Stimulated activated naive CD8-positive, alpha-beta T cell treated with anti-CD3 and anti-CD28 coated beads, Interleukin-15, Interleukin-2, amounts not matched to agents 100 ng/mL and 50 ng/mL, for 24 hours (primary cell): Measurements from ENCODE around the gene KIF3C.

ENCODE experiments used
- H3K27ac Mint-ChIP-seq: one replicate; pipeline ENCODE4 v1.8.0; 2021; ENCODE audit warnings: mild to moderate bottlenecking, mixed read lengths
- H3K27me3 Mint-ChIP-seq: one replicate; pipeline ENCODE4 v1.8.0; 2021; ENCODE audit warnings: mixed read lengths
- H3K36me3 Mint-ChIP-seq: one replicate; pipeline ENCODE4 v1.8.0; 2021; ENCODE audit warnings: low read depth, mixed read lengths
- H3K4me1 Mint-ChIP-seq: one replicate; pipeline ENCODE4 v1.8.0; 2021; ENCODE audit warnings: low read depth, mixed read lengths
- H3K4me3 Mint-ChIP-seq: one replicate; pipeline ENCODE4 v1.8.0; 2021; ENCODE audit warnings: mild to moderate bottlenecking, mixed read lengths
- H3K9me3 Mint-ChIP-seq: one replicate; pipeline ENCODE4 v1.8.0; 2021; ENCODE audit warnings: mixed read lengths

KIF3C gene

GRCh38 chr2:25895018-25895417, 87.3 kb downstream of the KIF3C start:
- Mint-ChIP-seq H3K36me3 (no peaks in the 10 kb centered on the region), H3K9me3 (no peaks in the 10 kb centered on the region), H3K4me1 (no peaks in the 10 kb centered on the region), H3K27me3 (no peaks in the 10 kb centered on the region), H3K4me3 (no peak overlapping the region), H3K27ac (no peak overlapping the region)

GRCh38 chr2:25894135-25894830, 88.0 kb downstream of the KIF3C start:
- Mint-ChIP-seq H3K27me3 (no peaks in the 10 kb centered on the region), H3K9me3 (no peaks in the 10 kb centered on the region), H3K36me3 (no peaks in the 10 kb centered on the region), H3K4me1 (no peaks in the 10 kb centered on the region), H3K4me3 (no peak overlapping the region), H3K27ac (no peak overlapping the region)

GRCh38 chr2:25891672-25892071, 90.6 kb downstream of the KIF3C start:
- no peaks in the 10 kb centered on the region for H3K36me3 Mint-ChIP-seq
- H3K27ac Mint-ChIP-seq: no peak overlapping the region
- H3K4me3 Mint-ChIP-seq: no peak overlapping the region
- no peaks in the 10 kb centered on the region for H3K4me1 Mint-ChIP-seq
- H3K27me3 Mint-ChIP-seq: no peaks in the 10 kb centered on the region
- no peaks in the 10 kb centered on the region for H3K9me3 Mint-ChIP-seq

- no peaks in the 10 kb centered on the region for H3K9me3 Mint-ChIP-seq
- no peaks in the 10 kb centered on the region for H3K4me1 Mint-ChIP-seq
- H3K4me3 Mint-ChIP-seq: no peak overlapping the region
- no peak overlapping the region for H3K27ac Mint-ChIP-seq
- no peaks in the 10 kb centered on the region for H3K27me3 Mint-ChIP-seq
- H3K36me3 Mint-ChIP-seq: no peaks in the 10 kb centered on the region
These were observed 94.6 kb downstream of the KIF3C start for GRCh38 chr2:25887624-25888242.

- Mint-ChIP-seq H3K36me3 (no peaks in the 10 kb centered on the region), H3K27ac (no peak overlapping the region), H3K4me1 (peaks cover 5% of the 10 kb centered on the region), H3K9me3 (no peaks in the 10 kb centered on the region), H3K4me3 (no peak overlapping the region), H3K27me3 (no peaks in the 10 kb centered on the region)
These were observed 96.4 kb downstream of the KIF3C start for GRCh38 chr2:25885933-25886332.

- Mint-ChIP-seq H3K27me3 (no peaks in the 10 kb centered on the region), H3K9me3 (no peaks in the 10 kb centered on the region), H3K27ac (no peak overlapping the region), H3K36me3 (peaks cover 6% of the 10 kb centered on the region), H3K4me3 (no peak overlapping the region), H3K4me1 (peaks cover 28% of the 10 kb centered on the region)
These were observed 100.5 kb downstream of the KIF3C start for GRCh38 chr2:25881764-25882163.

GRCh38 chr2:25879133-25879730, 103.1 kb downstream of the KIF3C start:
- Mint-ChIP-seq H3K9me3 (no peaks in the 10 kb centered on the region), H3K27ac (peak overlapping the region; percentile 93), H3K36me3 (peaks cover 23% of the 10 kb centered on the region)

GRCh38 chr2:25878361-25879132, 103.8 kb downstream of the KIF3C start, which contains the start of gene ASXL2:
ASXL2 (minus strand) TSS chr2:25878487; CDS start chr2:25878222, 265 bp downstream.
- Mint-ChIP-seq H3K36me3 (peaks cover 27% of the 10 kb centered on the region), H3K9me3 (no peaks in the 10 kb centered on the region), H3K27ac (peak within 1 kb of the TSS; percentile 93), H3K4me3 (peak within 1 kb of the TSS; percentile 94), H3K27me3 (no peaks in the 10 kb centered on the region), H3K4me1 (peaks cover 51% of the 10 kb centered on the region)

More at GRCh38 chr2:25879133-25879730, 103.1 kb downstream of the KIF3C start:
- peaks cover 47% of the 10 kb centered on the region for H3K4me1 Mint-ChIP-seq
- H3K4me3 Mint-ChIP-seq: peak overlapping the region; percentile 94
- no peaks in the 10 kb centered on the region for H3K27me3 Mint-ChIP-seq

- Mint-ChIP-seq H3K36me3 (peaks cover 29% of the 10 kb centered on the region), H3K27me3 (no peaks in the 10 kb centered on the region), H3K4me3 (peak overlapping the region; percentile 94), H3K27ac (peak overlapping the region; percentile 93), H3K4me1 (peaks cover 57% of the 10 kb centered on the region), H3K9me3 (no peaks in the 10 kb centered on the region)
These were observed 104.6 kb downstream of the KIF3C start for GRCh38 chr2:25877431-25878360.
